K562 (cell line): ENCODE data around the gene LHX5. TPM values are rescaled to one million over a fixed set of nuclear protein-coding genes. Genes with fewer than 3 reads are reported as not detected.

Experiments
- ATAC-seq: fragments of 200-7000 bp; cut with Tn5 transposase; 3 replicates; pipeline ENCODE4 v1.9.1; 2020; ENCODE audit warnings: moderate library complexity
- BruUV-seq: library from RNA; stranded (reverse); fragments of 400-500 nt; replicated peaks from 2 replicates; lab custom pipeline; 2021; lab: Mats Ljungman, UMichigan
- CTCF ChIA-PET: fragments of 300-600 bp; formaldehyde crosslinking; extraction: SDS; loops from one replicate; lab custom pipeline; 2021; ENCODE audit warnings: low intra/inter-chr PET ratio; lab: Yijun Ruan, JAX
- POLR2A ChIA-PET: fragments of 300-600, 350-650 bp; sonication (Branson Sonifier 250); formaldehyde crosslinking; extraction: SDS; loops from one replicate; lab custom pipeline; 2021; ENCODE audit warnings: antibody characterized with exemption, inconsistent platforms; lab: Yijun Ruan, JAX
- DNase-seq, 4 experiments: peaks; one replicate each; pipeline versions ENCODE4 v3.0.0 to v3.0.0-alpha.2; 2011 to 2018; ENCODE audit warnings: low spot score in 3 of 4, mixed read lengths in 3 of 4; ENCODE audit errors: extremely low read depth in 1 of 4
- FAIRE-seq: peaks from 2 replicates; lab custom pipeline; 2011; peaks lifted over from hg19 to GRCh38; lab: Jason Lieb, UNC
- H2AFZ ChIP-seq: 2 replicates; pipeline ENCODE4 v1.6.0; 2011; ENCODE audit warnings: low read depth, low read length, control low read depth, inconsistent platforms
- H3K27ac ChIP-seq: fragments of 200-600 bp; 3 replicates; pipeline ENCODE4 v1.8.0; 2011; ENCODE audit warnings: low read depth, mild to moderate bottlenecking, control low read depth, inconsistent platforms, low read length, moderate library complexity, mixed read lengths; ENCODE audit errors: extremely low read depth
- H3K27me3 ChIP-seq, 2 experiments: fragments of 300-600 bp in 1 of 2; 2 replicates in 1 of 2; 3 replicates in 1 of 2; pipeline versions ENCODE4 v1.6.0 to v1.8.0; 2011; ENCODE audit warnings: inconsistent platforms in 2 of 2, low read length in 2 of 2, mild to moderate bottlenecking in 1 of 2, mixed read lengths in 1 of 2, moderate library complexity in 1 of 2; ENCODE audit not compliant: control insufficient read depth in 2 of 2, insufficient read depth in 2 of 2
- H3K36me3 ChIP-seq: fragments of 300-600 bp; 3 replicates; pipeline ENCODE4 v1.8.0; 2011; ENCODE audit warnings: mild to moderate bottlenecking, low read length, inconsistent platforms; ENCODE audit not compliant: control insufficient read depth, insufficient read depth
- H3K4me1 ChIP-seq, 2 experiments: fragments of 200-600 bp in 1 of 2; replicated peaks in 1 of 2; 2 replicates in 1 of 2; 3 replicates in 1 of 2; pipeline versions ENCODE4 v1.5.1 to v1.8.0; 2011; ENCODE audit warnings: inconsistent platforms in 2 of 2, low read length in 2 of 2, mild to moderate bottlenecking in 1 of 2, mixed read lengths in 1 of 2, moderate library complexity in 1 of 2; ENCODE audit not compliant: control insufficient read depth in 2 of 2, insufficient read depth in 2 of 2
- H3K4me2 ChIP-seq: 2 replicates; pipeline ENCODE4 v1.6.1; 2011; ENCODE audit warnings: low read length, control low read depth, inconsistent platforms, mixed read lengths; ENCODE audit not compliant: insufficient read depth
- H3K4me3 ChIP-seq: fragments of 200-600 bp; sonication (generic), shearing (Covaris generic); 2 replicates; pipeline ENCODE4 v1.5.1; 2016; ENCODE audit warnings: control low read depth, inconsistent platforms
- H3K79me2 ChIP-seq: fragments of 200-600 bp; 3 replicates; pipeline ENCODE4 v1.8.0; 2011; ENCODE audit warnings: low read length, inconsistent platforms; ENCODE audit not compliant: control insufficient read depth, insufficient read depth
- H3K9ac ChIP-seq, 2 experiments: 2 replicates each; pipeline versions ENCODE4 v1.6.0 to v1.6.1; 2011; ENCODE audit warnings: low read depth in 2 of 2, low read length in 2 of 2, control low read depth in 1 of 2, inconsistent platforms in 1 of 2, mild to moderate bottlenecking in 1 of 2, mixed read lengths in 1 of 2; ENCODE audit not compliant: insufficient read depth in 1 of 2
- H3K9me1 ChIP-seq: one replicate; pipeline ENCODE4 v1.6.0; 2011; ENCODE audit warnings: inconsistent platforms, mild to moderate bottlenecking, low read length, moderate library complexity; ENCODE audit not compliant: control insufficient read depth, insufficient read depth
- H3K9me3 ChIP-seq: replicated peaks from 2 replicates; pipeline ENCODE4 v1.5.1; 2011; ENCODE audit warnings: low read depth, low read length, inconsistent platforms; ENCODE audit not compliant: control insufficient read depth, insufficient read depth
- H4K20me1 ChIP-seq: replicated peaks from 2 replicates; pipeline ENCODE4 v1.6.1; 2011; ENCODE audit warnings: low read length, inconsistent platforms, mixed read lengths; ENCODE audit not compliant: control insufficient read depth, insufficient read depth
- BCOR ChIP-seq: fragments of 450-650 bp; IDR thresholded peaks from 2 replicates; pipeline ENCODE4 v1.6.1; 2016
- EWSR1 ChIP-seq: fragments of 450-650 bp; IDR thresholded peaks from 2 replicates; pipeline ENCODE4 v1.6.1; 2018; ENCODE audit warnings: borderline replicate concordance, mild to moderate bottlenecking, low read depth, moderate library complexity; ENCODE audit not compliant: partially characterized antibody
- MBD2 ChIP-seq: sonication (generic); IDR thresholded peaks from 2 replicates; pipeline ENCODE4 v1.6.1; 2016; ENCODE audit warnings: low read depth, borderline replicate concordance
- NONO ChIP-seq, 2 experiments: fragments of 200-400 bp in 1 of 2; fragments of 450-650 bp in 1 of 2; formaldehyde crosslinking in 1 of 2; IDR thresholded peaks; 2 replicates each; pipeline ENCODE4 v1.6.1; 2017; ENCODE audit warnings: low read depth in 2 of 2, mild to moderate bottlenecking in 2 of 2, moderate library complexity in 2 of 2, low read length in 1 of 2
- PTRF ChIP-seq: fragments of 450-650 bp; IDR thresholded peaks from 2 replicates; pipeline ENCODE4 v1.6.1; 2016; ENCODE audit warnings: mild to moderate bottlenecking, missing genetic modification characterization, missing compliant biosample characterization
- TFE3 ChIP-seq: fragments of 450-650 bp; formaldehyde crosslinking; IDR thresholded peaks from 2 replicates; pipeline ENCODE4 v1.4.0; 2020; ENCODE audit warnings: mild to moderate bottlenecking, mixed read lengths
- THRAP3 ChIP-seq: fragments of 450-650 bp; IDR thresholded peaks from 2 replicates; pipeline ENCODE4 v1.6.1; 2016; ENCODE audit warnings: mild to moderate bottlenecking, inconsistent platforms, borderline replicate concordance
- ZKSCAN3 ChIP-seq: fragments of 250-450 bp; sonication (Bioruptor Pico); IDR thresholded peaks from 2 replicates; pipeline ENCODE4 v1.4.0; 2020
- ZNF253 ChIP-seq: fragments of 250-450 bp; sonication (Bioruptor Pico); conservative IDR thresholded peaks from 2 replicates; pipeline ENCODE4 v1.6.1; 2021; ENCODE audit warnings: mild to moderate bottlenecking
- ZNF75A ChIP-seq: fragments of 450-650 bp; formaldehyde crosslinking; IDR thresholded peaks from 2 replicates; pipeline ENCODE4 v1.4.0; 2020; ENCODE audit warnings: mild to moderate bottlenecking
- WGBS: fragments of 100-300 bp; shearing (Covaris generic); methylation state at CpG from one replicate; pipeline ENCODE4 v1.1.6; 2016; ENCODE audit warnings: low coverage, mixed read lengths; ENCODE audit not compliant: insufficient coverage; ENCODE audit errors: missing lambda C conversion rate; 5-methylcytosine and 5-hydroxymethylcytosine counted together
- in situ Hi-C: fragments of 300-500 bp; cut with MboI; formaldehyde crosslinking; loops from 4 replicates; pipeline ENCODE4 v1.15.0; 2018; ENCODE audit warnings: inconsistent platforms, mixed read lengths
- intact Hi-C: fragments of 100-400 bp; cut with micrococcal nuclease; formaldehyde crosslinking; loops from 2 replicates; pipeline ENCODE4 v1.14.2; 2022
- polyA plus RNA-seq, 8 experiments: library from polyadenylated mRNA; depleted of rRNA in 4 of 8; stranded (reverse) in 5 of 8; unstranded in 3 of 8; fragments of >200 nt; fragmentation: Nextera tagmentation in 2 of 8; fragmentation: Illumina TruSeq in 1 of 8; extraction: Ambion mirVana in 2 of 8; extraction: Trizol in 1 of 8; gene quantifications; 2 replicates each; pipeline versions ENCODE4 v1.2.1 to v1.2.3, GENCODE V29; 2011 to 2014; ENCODE audit warnings: inconsistent platforms in 1 of 8, missing spikeins in 1 of 8
- total RNA-seq, 7 experiments: library from RNA; depleted of rRNA in 6 of 7; stranded (reverse); fragments of >200 nt in 6 of 7; fragmentation: Illumina TruSeq in 2 of 7; extraction: Trizol in 2 of 7; gene quantifications; 2 replicates each; pipeline versions ENCODE4 v1.2.1 to v1.2.3, GENCODE V29; 2011 to 2021; ENCODE audit warnings: low replicate concordance in 1 of 7

LHX5 gene
- total and polyA plus RNA-seq, 9 of the 15 experiments (the other 6 are each of a cell fraction or from before 2014, with no cell fraction given) = 0.04 to 0.17 (median 0.05) TPM; not detected in 6

- POLR2A ChIA-PET = interaction anchor here (0.7 to 1.1 kb wide), 2 partner anchors 17 to 30 kb away, joined by 3 to 4 read pairs; no protein-coding TSS in a partner anchor
- no peaks in the 10 kb centered on the region for H3K9me3 ChIP-seq
- no peak overlapping the region for H3K4me3 ChIP-seq
- intact Hi-C loops = no loop called here
- 3% methylated on average over 8 of the region's 8 CpGs for WGBS
- BruUV-seq = no TSS peak
- ATAC-seq (no peak), FAIRE-seq (no peak), DNase-seq (no peak)
- CTCF ChIA-PET = no interaction called here
- no peak overlapping the region for H3K27ac ChIP-seq
- H3K9ac ChIP-seq = no peak overlapping the region
- peaks cover 0 to 4% of the 10 kb centered on the region in 2 experiments; a peak in 1 of 5 replicates for H3K4me1 ChIP-seq
- no peaks in the 10 kb centered on the region; the same call in none of the 2 replicates for H4K20me1 ChIP-seq
- H2AFZ ChIP-seq = no peak overlapping the region
- H3K9me1 ChIP-seq = no peaks in the 10 kb centered on the region
- no peak overlapping the region for H3K4me2 ChIP-seq
- no peaks in the 10 kb centered on the region for H3K79me2 ChIP-seq
- peaks cover 11 to 47% of the 10 kb centered on the region in 2 experiments; a peak in 4 of 5 replicates for H3K27me3 ChIP-seq
- TF ChIP-seq ZNF253 (CRISPR knock-in tag) (no peak), ZKSCAN3 (no peak), ZNF75A (CRISPR knock-in tag) (no peak), NONO (IDR thresholded peaks at IDR 0.05; ENCODE audit: low read depth in 2 of 2, low read length in 1 of 2) (no peak), MBD2 (no peak), THRAP3 (no peak), BCOR (no peak), PTRF (tag) (no peak), TFE3 (CRISPR knock-in tag) (no peak), EWSR1 (no peak)
- TF ChIP-seq, all 486 proteins: peak for 0
- in situ Hi-C loops = no loop called here
- no peaks in the 10 kb centered on the region for H3K36me3 ChIP-seq
Observed at GRCh38 chr12:113514602-113515001, 42.9 kb upstream of the LHX5 start.
